NT2/D1 (cell line): ENCODE measurements around the gene IDH2.

Source experiments
- YY1 ChIP-seq: IDR thresholded peaks from 2 replicates; pipeline ENCODE4 v1.6.1; 2011; ENCODE audit not compliant: insufficient read length, insufficient read depth
- ZNF274 ChIP-seq: IDR thresholded peaks from 2 replicates; pipeline ENCODE4 v1.6.1; 2011; ENCODE audit warnings: mild to moderate bottlenecking, low read depth, low read length

- TF ChIP-seq ZNF274 (no peak), YY1 (no peak)
These were observed 37.2 kb downstream of the IDH2 start for GRCh38 chr15:90064911-90065681.
